ENCODE results near the gene CCSER2.

DNA sequence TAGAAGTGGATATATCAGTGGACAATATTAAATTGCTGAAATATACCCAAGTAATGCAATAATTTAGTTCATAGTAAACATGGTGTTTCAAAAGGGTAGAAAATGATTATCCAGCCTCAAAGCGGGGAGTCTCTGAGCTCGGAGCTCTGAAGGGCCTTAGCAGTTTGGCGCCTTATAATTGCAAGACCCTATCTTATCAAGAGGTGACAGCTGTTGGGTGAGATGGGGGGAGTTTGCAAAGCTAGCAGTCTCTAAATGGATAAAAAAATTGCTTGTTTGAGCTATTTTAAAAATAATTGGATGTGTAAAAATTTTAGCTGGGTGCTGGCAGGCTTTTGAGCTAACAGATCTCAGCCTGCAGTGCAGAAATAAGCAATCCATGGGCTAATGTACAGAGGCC is 219.2 kb downstream of the CCSER2 start:
- TF ChIP-seq, protein P1, sequence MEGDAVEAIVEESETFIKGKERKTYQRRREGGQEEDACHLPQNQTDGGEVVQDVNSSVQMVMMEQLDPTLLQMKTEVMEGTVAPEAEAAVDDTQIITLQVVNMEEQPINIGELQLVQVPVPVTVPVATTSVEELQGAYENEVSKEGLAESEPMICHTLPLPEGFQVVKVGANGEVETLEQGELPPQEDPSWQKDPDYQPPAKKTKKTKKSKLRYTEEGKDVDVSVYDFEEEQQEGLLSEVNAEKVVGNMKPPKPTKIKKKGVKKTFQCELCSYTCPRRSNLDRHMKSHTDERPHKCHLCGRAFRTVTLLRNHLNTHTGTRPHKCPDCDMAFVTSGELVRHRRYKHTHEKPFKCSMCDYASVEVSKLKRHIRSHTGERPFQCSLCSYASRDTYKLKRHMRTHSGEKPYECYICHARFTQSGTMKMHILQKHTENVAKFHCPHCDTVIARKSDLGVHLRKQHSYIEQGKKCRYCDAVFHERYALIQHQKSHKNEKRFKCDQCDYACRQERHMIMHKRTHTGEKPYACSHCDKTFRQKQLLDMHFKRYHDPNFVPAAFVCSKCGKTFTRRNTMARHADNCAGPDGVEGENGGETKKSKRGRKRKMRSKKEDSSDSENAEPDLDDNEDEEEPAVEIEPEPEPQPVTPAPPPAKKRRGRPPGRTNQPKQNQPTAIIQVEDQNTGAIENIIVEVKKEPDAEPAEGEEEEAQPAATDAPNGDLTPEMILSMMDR (IDR thresholded peaks at IDR 0.05), result no peak
- no peak for TF ChIP-seq POLR2A (IDR thresholded peaks at IDR 0.05)

All from thyroid gland (tissue), 4 donors.